Activated naive CD4-positive, alpha-beta T cell treated with anti-CD3 and anti-CD28 coated beads, Interleukin-2, amount 50 U/mL, for 16 hours (primary cell): ENCODE data around the gene HOXD1.

Source experiments
- DNase-seq: peaks from one replicate; pipeline ENCODE4 v3.0.0-alpha.2; 2020

Gene HOXD1

GRCh38 chr2:176187899-176188773 lies at the start of gene HOXD1:
Gene HOXD1, plus strand, starts transcription at chr2:176188668. Its CDS starts 134 bp downstream, at chr2:176188802.
- DNase-seq = no peak

- no peak for DNase-seq
Observed at GRCh38 chr2:176138923-176139660, 49.4 kb upstream of the HOXD1 start.

- DNase-seq = no peak
Observed at GRCh38 chr2:176139661-176140512, 48.6 kb upstream of the HOXD1 start.

- peak; percentile 63 for DNase-seq
Observed at GRCh38 chr2:176140513-176141317, 47.8 kb upstream of the HOXD1 start.

- DNase-seq = no peak
Observed at GRCh38 chr2:176142281-176142680, 46.2 kb upstream of the HOXD1 start.

- DNase-seq = no peak
Observed at GRCh38 chr2:176145085-176145969, 43.1 kb upstream of the HOXD1 start.

GRCh38 chr2:176146101-176146500 lies 42.4 kb upstream of the HOXD1 start:
- no peak for DNase-seq

GRCh38 chr2:176146645-176147044 lies 41.8 kb upstream of the HOXD1 start:
- DNase-seq = no peak

GRCh38 chr2:176147210-176147799 lies 41.2 kb upstream of the HOXD1 start:
- no peak for DNase-seq

GRCh38 chr2:176147800-176148496 lies 40.5 kb upstream of the HOXD1 start:
- DNase-seq = no peak

- no peak for DNase-seq
Observed at GRCh38 chr2:176148751-176149421, 39.6 kb upstream of the HOXD1 start.

- DNase-seq = no peak
Observed at GRCh38 chr2:176149481-176149938, 39.0 kb upstream of the HOXD1 start.

- no peak for DNase-seq
Observed at GRCh38 chr2:176149939-176150583, 38.4 kb upstream of the HOXD1 start.

- no peak for DNase-seq
Observed at GRCh38 chr2:176150584-176151441, 37.7 kb upstream of the HOXD1 start.

GRCh38 chr2:176151442-176152287 lies 36.8 kb upstream of the HOXD1 start, which contains the start of gene HOXD4:
Gene HOXD4, plus strand, starts transcription at chr2:176151550. Its CDS starts 84 bp downstream, at chr2:176151634.
- no peak for DNase-seq

- no peak for DNase-seq
Observed at GRCh38 chr2:176152350-176153181, 35.9 kb upstream of the HOXD1 start.
